ENCODE data around the gene BCAP31. TPM values are rescaled to one million over a fixed set of nuclear protein-coding genes. Genes with fewer than 3 reads are reported as not detected.

BCAP31 gene
- total and polyA plus RNA-seq, 2 donors (not counting 1 experiment from before 2014, with no cell fraction given) = 94.0 to 133 TPM

- Histone ChIP-seq H4K20me1 (ENCODE audit: control insufficient read depth, extremely low read depth, insufficient read depth, low read length) (no peaks in the 10 kb centered on the region), H3K27ac (ENCODE audit: insufficient read depth, low read length) (no peak overlapping the region), H3K4me3 (replicated peaks in 1 of 4; ENCODE audit: control extremely low read depth in 1 of 4, insufficient read depth in 1 of 4, low read depth in 3 of 4, low read length in 4 of 4) (no peak overlapping the region), H3K9me3 (ENCODE audit: control insufficient read depth, insufficient read depth, low read depth, low read length) (no peaks in the 10 kb centered on the region), H3K36me3 (ENCODE audit: control insufficient read depth, insufficient read depth, low read length) (no peaks in the 10 kb centered on the region), H3K4me1 (ENCODE audit: control insufficient read depth, extremely low read depth, insufficient read depth, low read length) (no peaks in the 10 kb centered on the region), H3K9ac (ENCODE audit: insufficient read depth, low read length) (no peak overlapping the region), H3K79me2 (ENCODE audit: control insufficient read depth, insufficient read depth, low read length) (no peaks in the 10 kb centered on the region), H3K4me2 (ENCODE audit: extremely low read depth, insufficient read depth, low read length) (no peak overlapping the region), H2AFZ (ENCODE audit: low read length) (no peak overlapping the region), H3K27me3 (ENCODE audit: control insufficient read depth, insufficient read depth, low read length) (no peaks in the 10 kb centered on the region)
- DNase-seq (ENCODE audit: low read depth in 2 of 2) = no peak
- TF ChIP-seq EZH2 (IDR thresholded peaks at IDR 0.05; ENCODE audit: low read length, missing control alignments) (no peak), CTCF (conservative IDR thresholded peaks at IDR 0.05 in 1 of 2, IDR thresholded peaks at IDR 0.05 in 1 of 2; ENCODE audit: low read depth in 1 of 2, low read length in 2 of 2) (no peak)
Observed at GRCh38 chrX:153671589-153672530, 52.3 kb downstream of the BCAP31 start.

- Histone ChIP-seq H4K20me1 (ENCODE audit: control insufficient read depth, extremely low read depth, insufficient read depth, low read length) (no peaks in the 10 kb centered on the region), H3K4me2 (ENCODE audit: extremely low read depth, insufficient read depth, low read length) (no peak overlapping the region), H3K79me2 (ENCODE audit: control insufficient read depth, insufficient read depth, low read length) (no peaks in the 10 kb centered on the region), H3K36me3 (ENCODE audit: control insufficient read depth, insufficient read depth, low read length) (no peaks in the 10 kb centered on the region), H3K9me3 (ENCODE audit: control insufficient read depth, insufficient read depth, low read depth, low read length) (no peaks in the 10 kb centered on the region), H3K27ac (ENCODE audit: insufficient read depth, low read length) (no peak overlapping the region), H3K27me3 (ENCODE audit: control insufficient read depth, insufficient read depth, low read length) (no peaks in the 10 kb centered on the region), H3K9ac (ENCODE audit: insufficient read depth, low read length) (no peak overlapping the region), H3K4me1 (ENCODE audit: control insufficient read depth, extremely low read depth, insufficient read depth, low read length) (no peaks in the 10 kb centered on the region), H2AFZ (ENCODE audit: low read length) (no peak overlapping the region), H3K4me3 (replicated peaks in 1 of 4; ENCODE audit: control extremely low read depth in 1 of 4, insufficient read depth in 1 of 4, low read depth in 3 of 4, low read length in 4 of 4) (no peak overlapping the region)
- DNase-seq (ENCODE audit: low read depth in 2 of 2) = no peak
- no peak for TF ChIP-seq EZH2 (IDR thresholded peaks at IDR 0.05; ENCODE audit: low read length, missing control alignments)
- TF ChIP-seq CTCF (conservative IDR thresholded peaks at IDR 0.05 in 1 of 2, IDR thresholded peaks at IDR 0.05 in 1 of 2; ENCODE audit: low read depth in 1 of 2, low read length in 2 of 2) = no peak
Observed at GRCh38 chrX:153670748-153671588, 53.2 kb downstream of the BCAP31 start.
